GM23248 (cell line): ENCODE data around the gene CSNK2A3. TPM values are rescaled to one million over a fixed set of nuclear protein-coding genes. Genes with fewer than 3 reads are reported as not detected.

ENCODE experiments used
- DNase-seq: peaks from one replicate; pipeline ENCODE4 v3.0.0-alpha.2; 2015
- H2AFZ ChIP-seq: fragments of 200-600 bp; sonication (generic); 2 replicates; pipeline ENCODE4 v1.6.1; 2016; ENCODE audit warnings: antibody characterized with exemption
- H3F3A ChIP-seq: fragments of 200-600 bp; sonication (generic); 2 replicates; pipeline ENCODE4 v1.6.1; 2016; ENCODE audit warnings: mild to moderate bottlenecking, antibody characterized with exemption, mixed run types; ENCODE audit not compliant: insufficient read depth
- H3K27ac ChIP-seq: fragments of 200-600 bp; sonication (generic); 2 replicates; pipeline ENCODE4 v1.5.1; 2016; ENCODE audit warnings: mild to moderate bottlenecking
- H3K27me3 ChIP-seq: fragments of 200-600 bp; sonication (generic); replicated peaks from 2 replicates; pipeline ENCODE4 v1.6.1; 2016; ENCODE audit warnings: mild to moderate bottlenecking; ENCODE audit not compliant: insufficient read depth
- H3K36me3 ChIP-seq: fragments of 200-600 bp; sonication (generic); 2 replicates; pipeline ENCODE4 v1.6.1; 2016; ENCODE audit warnings: low read depth, mild to moderate bottlenecking
- H3K4me1 ChIP-seq: fragments of 200-600 bp; sonication (generic); 2 replicates; pipeline ENCODE4 v1.6.1; 2016; ENCODE audit warnings: mild to moderate bottlenecking; ENCODE audit not compliant: insufficient read depth
- H3K4me2 ChIP-seq: fragments of 200-600 bp; sonication (generic); one replicate; pipeline ENCODE4 v1.6.1; 2016; ENCODE audit warnings: mild to moderate bottlenecking; ENCODE audit not compliant: unreplicated experiment
- H3K4me3 ChIP-seq: fragments of 200-600 bp; sonication (generic); 2 replicates; pipeline ENCODE4 v1.5.1; 2016; ENCODE audit warnings: mild to moderate bottlenecking
- H3K79me2 ChIP-seq: fragments of 200-600 bp; sonication (generic); 2 replicates; pipeline ENCODE4 v1.6.1; 2016; ENCODE audit warnings: mild to moderate bottlenecking; ENCODE audit not compliant: insufficient read depth
- H3K9ac ChIP-seq: fragments of 200-600 bp; sonication (generic); 2 replicates; pipeline ENCODE4 v1.6.1; 2016; ENCODE audit warnings: mild to moderate bottlenecking
- H3K9me2 ChIP-seq: fragments of 200-600 bp; sonication (generic); 2 replicates; pipeline ENCODE4 v1.6.1; 2016; ENCODE audit warnings: mixed run types, mild to moderate bottlenecking, moderate library complexity; ENCODE audit not compliant: insufficient read depth
- H3K9me3 ChIP-seq: fragments of 200-600 bp; sonication (generic); one replicate; pipeline ENCODE4 v1.6.1; 2017; ENCODE audit warnings: low read depth
- H4K20me1 ChIP-seq: fragments of 200-600 bp; sonication (generic); 2 replicates; pipeline ENCODE4 v1.6.0; 2016; ENCODE audit not compliant: insufficient read depth
- EZH2 ChIP-seq: fragments of 200-600 bp; sonication (generic); IDR thresholded peaks from 2 replicates; pipeline ENCODE4 v1.6.1; 2018; ENCODE audit warnings: antibody characterized with exemption, mild to moderate bottlenecking; ENCODE audit not compliant: insufficient read depth, poor library complexity, severe bottlenecking
- EZH2phosphoT487 ChIP-seq: fragments of 200-600 bp; sonication (generic); IDR thresholded peaks from 2 replicates; pipeline ENCODE4 v1.6.1; 2018; ENCODE audit warnings: antibody characterized with exemption, moderate library complexity, mild to moderate bottlenecking, low read depth; ENCODE audit not compliant: insufficient read depth
- WGBS, 2 experiments: methylation state at CpG; one replicate each; pipeline ENCODE4 v1.1.6; 2015 to 2017; ENCODE audit warnings: low lambda C conversion rate in 2 of 2, low coverage in 1 of 2; ENCODE audit errors: missing lambda C conversion rate in 2 of 2; 5-methylcytosine and 5-hydroxymethylcytosine counted together
- in situ Hi-C: fragments of 300-500 bp; cut with MboI; formaldehyde crosslinking; loops from 2 replicates; pipeline ENCODE4 v1.15.0; 2020
- polyA plus RNA-seq: library from polyadenylated mRNA; unstranded; fragments of >200 nt; fragmentation: Nextera tagmentation; extraction: Ambion mirVana; gene quantifications from 2 replicates; pipeline ENCODE4 v1.2.1, GENCODE V29; 2016
- total RNA-seq: library from RNA; depleted of rRNA; stranded (reverse); fragments of >200 nt; shearing (Covaris generic); gene quantifications from 2 replicates; pipeline ENCODE4 v1.2.3, GENCODE V29; 2014

The CSNK2A3 gene
- total and polyA plus RNA-seq, 2 experiments from 2014 or later: 0.73 to 2.5 TPM

GRCh38 chr11:11373934-11374333, 20.9 kb upstream of the CSNK2A3 start:
- in situ Hi-C loops: no loop called here
- Histone ChIP-seq H3K27me3 (no peaks in the 10 kb centered on the region), H3K4me1 (no peaks in the 10 kb centered on the region), H4K20me1 (no peaks in the 10 kb centered on the region), H2AFZ (no peak overlapping the region), H3K9me2 (no peaks in the 10 kb centered on the region), H3K27ac (no peak overlapping the region), H3K4me2 (no peak overlapping the region), H3K4me3 (no peak overlapping the region), H3F3A (no peaks in the 10 kb centered on the region), H3K36me3 (no peaks in the 10 kb centered on the region), H3K9ac (no peak overlapping the region), H3K9me3 (no peaks in the 10 kb centered on the region), H3K79me2 (no peaks in the 10 kb centered on the region)
- TF ChIP-seq EZH2: no peak
- no peak for TF ChIP-seq EZH2phosphoT487
- WGBS, 2 experiments: 55% methylated on average over 5 of the region's 5 CpGs
- DNase-seq: no peak

- Histone ChIP-seq H3K27ac (no peak overlapping the region), H3K9ac (no peak overlapping the region), H3K9me3 (no peaks in the 10 kb centered on the region), H3K9me2 (no peaks in the 10 kb centered on the region), H3K4me2 (no peak overlapping the region), H3F3A (no peaks in the 10 kb centered on the region), H3K4me3 (no peak overlapping the region), H4K20me1 (no peaks in the 10 kb centered on the region), H3K79me2 (no peaks in the 10 kb centered on the region), H2AFZ (no peak overlapping the region), H3K36me3 (no peaks in the 10 kb centered on the region), H3K4me1 (no peaks in the 10 kb centered on the region), H3K27me3 (no peaks in the 10 kb centered on the region)
- 78 to 85% methylated on average over 8 of the region's 8 CpGs for WGBS, 2 experiments
- in situ Hi-C loops: no loop called here
- no peak for DNase-seq
- TF ChIP-seq EZH2 (no peak), EZH2phosphoT487 (no peak)
Measured at GRCh38 chr11:11372461-11372860, 19.4 kb upstream of the CSNK2A3 start.

DNA sequence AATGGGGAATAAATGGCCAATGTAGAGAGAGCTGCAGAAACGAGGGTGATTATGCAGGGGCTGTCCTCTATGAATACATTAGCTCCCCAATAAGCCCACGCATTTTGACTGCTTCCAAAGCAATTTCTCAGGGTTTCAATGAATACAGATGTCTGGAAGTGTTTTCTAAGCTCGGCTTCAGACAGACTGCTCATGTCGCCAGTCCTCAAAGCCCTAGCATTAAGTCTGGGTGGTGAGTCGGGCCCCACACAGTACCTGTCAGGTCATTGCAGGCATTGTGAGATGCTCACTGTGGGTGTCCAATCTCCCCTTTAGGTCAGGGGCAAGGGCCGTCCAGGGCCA, 17.9 kb upstream of the CSNK2A3 start:
- in situ Hi-C loops: no loop called here
- H3K4me1 ChIP-seq: no peaks in the 10 kb centered on the region
- no peaks in the 10 kb centered on the region for H3K9me2 ChIP-seq
- H3K27ac ChIP-seq: no peak overlapping the region
- H2AFZ ChIP-seq: no peak overlapping the region
- no peaks in the 10 kb centered on the region for H3K36me3 ChIP-seq
- H3K4me2 ChIP-seq: no peak overlapping the region
- no peaks in the 10 kb centered on the region for H3K79me2 ChIP-seq
- no peak overlapping the region for H3K9ac ChIP-seq
- no peak overlapping the region for H3K4me3 ChIP-seq
- TF ChIP-seq EZH2phosphoT487 (no peak), EZH2 (no peak)
- H3K9me3 ChIP-seq: no peaks in the 10 kb centered on the region
- no peaks in the 10 kb centered on the region for H3K27me3 ChIP-seq
- no peaks in the 10 kb centered on the region for H4K20me1 ChIP-seq
- 19% methylated on average over 6 of the region's 6 CpGs for WGBS, 2 experiments
- no peak for DNase-seq
- H3F3A ChIP-seq: no peaks in the 10 kb centered on the region

DNA sequence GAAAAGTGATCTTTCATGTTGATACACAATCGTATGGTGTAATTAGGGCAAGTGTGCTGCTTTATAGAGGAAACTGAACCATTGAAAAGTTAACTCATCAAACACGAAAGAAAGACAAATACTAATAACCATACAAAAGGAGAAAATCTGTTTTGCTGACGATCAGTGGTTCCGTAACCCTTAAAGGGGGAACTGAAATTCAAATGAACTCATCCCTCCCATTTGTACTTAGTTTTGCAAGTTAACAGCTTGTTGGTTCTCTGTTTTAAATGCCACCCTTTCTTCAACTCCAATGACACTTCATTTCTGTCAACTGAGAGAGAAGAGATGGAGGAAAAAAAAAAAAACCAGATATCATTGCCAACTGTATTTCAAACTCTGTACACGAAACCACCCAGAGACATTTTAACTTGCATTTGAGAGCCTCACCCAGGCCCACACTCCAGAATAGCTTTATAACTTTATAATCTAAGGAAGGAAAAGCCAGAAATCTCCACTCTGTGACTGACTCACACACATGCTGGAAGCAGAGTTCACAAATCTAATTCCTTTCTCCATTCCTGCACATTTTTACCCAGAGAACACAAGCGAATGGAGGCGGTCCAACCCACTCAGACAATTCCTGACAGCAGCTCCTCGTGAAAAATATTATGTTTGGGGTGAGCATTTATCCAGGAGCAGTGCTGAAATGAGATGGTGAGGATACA, 17.4 kb upstream of the CSNK2A3 start:
- Histone ChIP-seq H3K9me3 (no peaks in the 10 kb centered on the region), H3K9me2 (no peaks in the 10 kb centered on the region), H3K79me2 (no peaks in the 10 kb centered on the region), H2AFZ (no peak overlapping the region), H3K36me3 (no peaks in the 10 kb centered on the region), H3K27ac (no peak overlapping the region), H3K4me1 (no peaks in the 10 kb centered on the region), H3K27me3 (no peaks in the 10 kb centered on the region), H3K9ac (no peak overlapping the region), H4K20me1 (no peaks in the 10 kb centered on the region), H3K4me2 (no peak overlapping the region), H3K4me3 (no peak overlapping the region), H3F3A (no peaks in the 10 kb centered on the region)
- peak; percentile 20 for DNase-seq
- in situ Hi-C loops: no loop called here
- 23 to 39% methylated on average over 8 of the region's 8 CpGs for WGBS, 2 experiments
- TF ChIP-seq EZH2 (no peak), EZH2phosphoT487 (no peak)
